GM12878 (cell line): Measurements from ENCODE around the gene HMOX1.

Experiments used
- CEBPB ChIP-seq, 2 experiments: fragments of 150-350 bp in 1 of 2; IDR thresholded peaks; 2 replicates each; pipeline ENCODE4 v1.6.1; 2012 to 2014; ENCODE audit warnings: low read depth in 2 of 2, low read length in 2 of 2, borderline replicate concordance in 1 of 2, inconsistent platforms in 1 of 2
- CREB1 ChIP-seq: IDR thresholded peaks from 2 replicates; pipeline ENCODE4 v1.6.1; 2012; ENCODE audit warnings: low read depth, mild to moderate bottlenecking, inconsistent platforms
- ESRRA ChIP-seq: IDR thresholded peaks from 2 replicates; pipeline ENCODE4 v1.6.1; 2012; ENCODE audit warnings: mild to moderate bottlenecking, low read length, improper control_type of control experiment
- EZH2 ChIP-seq: IDR thresholded peaks from 2 replicates; pipeline ENCODE4 v1.6.1; 2012; ENCODE audit warnings: low read depth, mild to moderate bottlenecking, control low read depth, inconsistent platforms, low read length, borderline replicate concordance; ENCODE audit not compliant: control insufficient read depth
- FOXK2 ChIP-seq: fragments of 450-650 bp; IDR thresholded peaks from 2 replicates; pipeline ENCODE4 v1.6.1; 2017; ENCODE audit warnings: mild to moderate bottlenecking, moderate library complexity
- POLR2AphosphoS5 ChIP-seq: IDR thresholded peaks from 2 replicates; pipeline ENCODE4 v1.6.1; 2011; ENCODE audit warnings: mild to moderate bottlenecking, low read length, inconsistent platforms
- SMC3 ChIP-seq: IDR thresholded peaks from 2 replicates; pipeline ENCODE4 v1.6.1; 2011; ENCODE audit warnings: low read length, improper control_type of control experiment, borderline replicate concordance
- YY1 ChIP-seq: IDR thresholded peaks from 2 replicates; pipeline ENCODE4 v1.6.1; 2011; ENCODE audit warnings: low read depth, mild to moderate bottlenecking, low read length
- ZBED1 ChIP-seq: IDR thresholded peaks from 2 replicates; pipeline ENCODE4 v1.6.1; 2016; ENCODE audit warnings: borderline replicate concordance
- TF ChIP-seq, protein P1 (sequence below): fragments of 450-650 bp; IDR thresholded peaks from 2 replicates; pipeline ENCODE4 v1.6.1; 2017; ENCODE audit warnings: mild to moderate bottlenecking, moderate library complexity

DNA sequence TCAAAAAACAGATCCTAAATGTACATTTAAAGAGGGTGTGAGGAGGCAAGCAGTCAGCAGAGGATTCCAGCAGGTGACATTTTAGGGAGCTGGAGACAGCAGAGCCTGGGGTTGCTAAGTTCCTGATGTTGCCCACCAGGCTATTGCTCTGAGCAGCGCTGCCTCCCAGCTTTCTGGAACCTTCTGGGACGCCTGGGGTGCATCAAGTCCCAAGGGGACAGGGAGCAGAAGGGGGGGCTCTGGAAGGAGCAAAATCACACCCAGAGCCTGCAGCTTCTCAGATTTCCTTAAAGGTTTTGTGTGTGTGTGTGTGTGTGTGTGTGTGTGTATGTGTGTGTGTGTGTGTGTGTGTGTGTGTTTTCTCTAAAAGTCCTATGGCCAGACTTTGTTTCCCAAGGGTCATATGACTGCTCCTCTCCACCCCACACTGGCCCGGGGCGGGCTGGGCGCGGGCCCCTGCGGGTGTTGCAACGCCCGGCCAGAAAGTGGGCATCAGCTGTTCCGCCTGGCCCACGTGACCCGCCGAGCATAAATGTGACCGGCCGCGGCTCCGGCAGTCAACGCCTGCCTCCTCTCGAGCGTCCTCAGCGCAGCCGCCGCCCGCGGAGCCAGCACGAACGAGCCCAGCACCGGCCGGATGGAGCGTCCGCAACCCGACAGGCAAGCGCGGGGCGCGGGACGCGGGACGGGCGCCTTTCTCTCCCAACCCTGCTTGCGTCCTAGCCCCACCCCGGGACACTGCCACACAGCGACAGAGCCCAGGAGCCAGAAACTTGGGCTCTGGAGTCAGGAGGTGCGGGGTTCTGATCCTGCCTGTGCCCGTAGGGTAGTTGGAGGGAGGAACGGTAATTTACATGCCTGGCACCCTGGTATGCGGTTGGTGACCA, at the start of gene HMOX1:
- TF ChIP-seq ZBED1 (no peak), EZH2 (no peak), CREB1 (no peak), ESRRA (no peak), CEBPB (IDR thresholded peaks at IDR 0.05; ENCODE audit: borderline replicate concordance in 1 of 2, low read depth in 2 of 2, low read length in 2 of 2) (peak in 1 of 2 experiments; percentile 67; a peak in 1 of 4 replicates), SMC3 (no peak), FOXK2 (no peak), POLR2AphosphoS5 (peak; percentile 87), YY1 (0 out of 2 replicates have a peak, but pooled peaks have one; percentile 20)
- TF ChIP-seq, protein P1, sequence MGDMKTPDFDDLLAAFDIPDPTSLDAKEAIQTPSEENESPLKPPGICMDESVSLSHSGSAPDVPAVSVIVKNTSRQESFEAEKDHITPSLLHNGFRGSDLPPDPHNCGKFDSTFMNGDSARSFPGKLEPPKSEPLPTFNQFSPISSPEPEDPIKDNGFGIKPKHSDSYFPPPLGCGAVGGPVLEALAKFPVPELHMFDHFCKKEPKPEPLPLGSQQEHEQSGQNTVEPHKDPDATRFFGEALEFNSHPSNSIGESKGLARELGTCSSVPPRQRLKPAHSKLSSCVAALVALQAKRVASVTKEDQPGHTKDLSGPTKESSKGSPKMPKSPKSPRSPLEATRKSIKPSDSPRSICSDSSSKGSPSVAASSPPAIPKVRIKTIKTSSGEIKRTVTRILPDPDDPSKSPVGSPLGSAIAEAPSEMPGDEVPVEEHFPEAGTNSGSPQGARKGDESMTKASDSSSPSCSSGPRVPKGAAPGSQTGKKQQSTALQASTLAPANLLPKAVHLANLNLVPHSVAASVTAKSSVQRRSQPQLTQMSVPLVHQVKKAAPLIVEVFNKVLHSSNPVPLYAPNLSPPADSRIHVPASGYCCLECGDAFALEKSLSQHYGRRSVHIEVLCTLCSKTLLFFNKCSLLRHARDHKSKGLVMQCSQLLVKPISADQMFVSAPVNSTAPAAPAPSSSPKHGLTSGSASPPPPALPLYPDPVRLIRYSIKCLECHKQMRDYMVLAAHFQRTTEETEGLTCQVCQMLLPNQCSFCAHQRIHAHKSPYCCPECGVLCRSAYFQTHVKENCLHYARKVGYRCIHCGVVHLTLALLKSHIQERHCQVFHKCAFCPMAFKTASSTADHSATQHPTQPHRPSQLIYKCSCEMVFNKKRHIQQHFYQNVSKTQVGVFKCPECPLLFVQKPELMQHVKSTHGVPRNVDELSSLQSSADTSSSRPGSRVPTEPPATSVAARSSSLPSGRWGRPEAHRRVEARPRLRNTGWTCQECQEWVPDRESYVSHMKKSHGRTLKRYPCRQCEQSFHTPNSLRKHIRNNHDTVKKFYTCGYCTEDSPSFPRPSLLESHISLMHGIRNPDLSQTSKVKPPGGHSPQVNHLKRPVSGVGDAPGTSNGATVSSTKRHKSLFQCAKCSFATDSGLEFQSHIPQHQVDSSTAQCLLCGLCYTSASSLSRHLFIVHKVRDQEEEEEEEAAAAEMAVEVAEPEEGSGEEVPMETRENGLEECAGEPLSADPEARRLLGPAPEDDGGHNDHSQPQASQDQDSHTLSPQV: no peak
